ENCODE data around the gene RNF144A.
"Not testable (repeated sequence)": the region's sequence is repeated elsewhere in the genome, so short reads cannot be mapped to it uniquely, and the experiment has no call there.

RNF144A gene

GRCh38 chr2:6993936-6994335 lies 76.7 kb downstream of the RNF144A start:
- H3K4me3 ChIP-seq (replicated peaks in 1 of 2; ENCODE audit: low read depth in 2 of 2, low read length in 2 of 2) = no peak overlapping the region
- no peak for TF ChIP-seq CTCF (IDR thresholded peaks at IDR 0.05; ENCODE audit: low read depth, low read length)
- DNase-seq (ENCODE audit: low read depth in 2 of 2) = no peak

- no peak for TF ChIP-seq CTCF (IDR thresholded peaks at IDR 0.05; ENCODE audit: low read depth, low read length)
- H3K4me3 ChIP-seq (replicated peaks in 1 of 2; ENCODE audit: low read depth in 2 of 2, low read length in 2 of 2) = no peak overlapping the region
- no peak for DNase-seq (ENCODE audit: low read depth in 2 of 2)
Observed at GRCh38 chr2:6994536-6995128, 77.4 kb downstream of the RNF144A start.

GRCh38 chr2:6995391-6996097 lies 78.3 kb downstream of the RNF144A start:
- no peak for DNase-seq (ENCODE audit: low read depth in 2 of 2)
- H3K4me3 ChIP-seq (replicated peaks in 1 of 2; ENCODE audit: low read depth in 2 of 2, low read length in 2 of 2) = no peak overlapping the region
- TF ChIP-seq CTCF (IDR thresholded peaks at IDR 0.05; ENCODE audit: low read depth, low read length) = no peak

- TF ChIP-seq CTCF (IDR thresholded peaks at IDR 0.05; ENCODE audit: low read depth, low read length) = no peak
- no peak for DNase-seq (ENCODE audit: low read depth in 2 of 2)
- no peak overlapping the region for H3K4me3 ChIP-seq (replicated peaks in 1 of 2; ENCODE audit: low read depth in 2 of 2, low read length in 2 of 2)
Observed at GRCh38 chr2:6999211-6999877, 82.1 kb downstream of the RNF144A start.

GRCh38 chr2:7001395-7001794 lies 84.2 kb downstream of the RNF144A start:
- H3K4me3 ChIP-seq (replicated peaks in 1 of 2; ENCODE audit: low read depth in 2 of 2, low read length in 2 of 2); DNase-seq (ENCODE audit: low read depth in 2 of 2): not testable (repeated sequence)

GRCh38 chr2:7003895-7004294 lies 86.7 kb downstream of the RNF144A start:
- H3K4me3 ChIP-seq (replicated peaks in 1 of 2; ENCODE audit: low read depth in 2 of 2, low read length in 2 of 2) = no peak overlapping the region
- TF ChIP-seq CTCF (IDR thresholded peaks at IDR 0.05; ENCODE audit: low read depth, low read length) = no peak
- DNase-seq (ENCODE audit: low read depth in 2 of 2) = no peak

DNA sequence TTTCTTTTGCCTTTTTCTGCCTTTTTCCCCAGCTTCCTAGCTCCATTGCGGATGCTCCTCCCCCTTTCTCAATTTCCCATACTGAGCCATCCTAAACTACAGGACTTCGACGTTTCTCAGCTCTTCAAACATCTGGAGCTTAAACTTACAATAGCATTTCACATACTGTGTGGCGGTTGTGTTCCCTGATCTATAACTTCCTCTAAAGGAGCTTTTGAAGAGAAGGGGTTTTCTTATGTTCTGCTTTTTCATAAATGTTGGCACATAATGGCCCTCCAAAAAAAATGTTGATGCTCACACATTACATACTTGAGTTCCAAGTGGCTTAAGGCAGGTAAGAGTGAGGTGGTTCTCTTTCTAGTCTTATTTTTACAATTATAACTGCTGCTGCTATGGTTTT lies 87.4 kb downstream of the RNF144A start:
- TF ChIP-seq CTCF (IDR thresholded peaks at IDR 0.05; ENCODE audit: low read depth, low read length) = no peak
- no peak for DNase-seq (ENCODE audit: low read depth in 2 of 2)
- no peak overlapping the region for H3K4me3 ChIP-seq (replicated peaks in 1 of 2; ENCODE audit: low read depth in 2 of 2, low read length in 2 of 2)
